Mesendoderm (in vitro differentiated cells): ENCODE data around the gene CLN3.

Experiments used
- DNase-seq: peaks from one replicate; pipeline ENCODE4 v3.0.0; 2013
- H2AK5ac ChIP-seq: 2 replicates; pipeline ENCODE4 v1.6.1; 2013; ENCODE audit warnings: low read length, inconsistent platforms
- H2BK120ac ChIP-seq: 2 replicates; pipeline ENCODE4 v1.6.1; 2013; ENCODE audit warnings: low read depth, mild to moderate bottlenecking, low read length, moderate library complexity, mixed read lengths
- H2BK15ac ChIP-seq: replicated peaks from 2 replicates; pipeline ENCODE4 v1.6.1; 2013; ENCODE audit warnings: low read depth, mild to moderate bottlenecking, moderate library complexity
- H2BK5ac ChIP-seq: 2 replicates; pipeline ENCODE4 v1.6.1; 2013; ENCODE audit warnings: low read length, inconsistent platforms
- H3K18ac ChIP-seq: 2 replicates; pipeline ENCODE4 v1.6.1; 2013; ENCODE audit warnings: mild to moderate bottlenecking, low read length, mixed read lengths
- H3K23ac ChIP-seq: one replicate; pipeline ENCODE4 v1.6.1; 2013; ENCODE audit warnings: low read length
- H3K27ac ChIP-seq: 2 replicates; pipeline ENCODE4 v1.5.1; 2013; ENCODE audit warnings: low read depth, mild to moderate bottlenecking, inconsistent platforms, low read length, moderate library complexity
- H3K27me3 ChIP-seq: 2 replicates; pipeline ENCODE4 v1.6.1; 2013; ENCODE audit warnings: low read length, control low read depth, mild to moderate bottlenecking, inconsistent platforms; ENCODE audit not compliant: insufficient read depth, poor library complexity
- H3K36me3 ChIP-seq: 2 replicates; pipeline ENCODE4 v1.6.1; 2013; ENCODE audit warnings: low read length, inconsistent platforms; ENCODE audit not compliant: control insufficient read depth, insufficient read depth
- H3K4ac ChIP-seq: one replicate; pipeline ENCODE4 v1.6.1; 2013; ENCODE audit warnings: low read depth, mild to moderate bottlenecking, low read length, moderate library complexity
- H3K4me1 ChIP-seq: 2 replicates; pipeline ENCODE4 v1.6.1; 2013; ENCODE audit warnings: low read depth, low read length, inconsistent platforms; ENCODE audit not compliant: control insufficient read depth
- H3K4me2 ChIP-seq: 2 replicates; pipeline ENCODE4 v1.6.1; 2013; ENCODE audit warnings: low read length
- H3K4me3 ChIP-seq: 2 replicates; pipeline ENCODE4 v1.5.1; 2013; ENCODE audit warnings: mild to moderate bottlenecking, low read length
- H3K56ac ChIP-seq: one replicate; pipeline ENCODE4 v1.6.1; 2013; ENCODE audit warnings: low read length
- H3K79me1 ChIP-seq: 2 replicates; pipeline ENCODE4 v1.6.1; 2013; ENCODE audit warnings: low read length, inconsistent platforms
- H3K79me2 ChIP-seq: 2 replicates; pipeline ENCODE4 v1.6.1; 2013; ENCODE audit warnings: mild to moderate bottlenecking, low read length; ENCODE audit not compliant: control insufficient read depth, insufficient read depth
- H3K9ac ChIP-seq: 2 replicates; pipeline ENCODE4 v1.6.1; 2013; ENCODE audit warnings: low read length, inconsistent platforms
- H4K5ac ChIP-seq: one replicate; pipeline ENCODE4 v1.6.1; 2013; ENCODE audit warnings: low read length
- H4K8ac ChIP-seq: one replicate; pipeline ENCODE4 v1.6.1; 2013; ENCODE audit warnings: low read depth, mild to moderate bottlenecking, control low read depth, low read length, moderate library complexity
- WGBS: extraction: QIAGEN DNeasy Blood & Tissue Kit; methylation state at CpG from one replicate; pipeline ENCODE4 v1.1.7; 2013; ENCODE audit warnings: low lambda C conversion rate, missing lambda C conversion rate; ENCODE audit not compliant: insufficient coverage; ENCODE audit errors: extremely low coverage; 5-methylcytosine and 5-hydroxymethylcytosine counted together

Gene CLN3

DNA sequence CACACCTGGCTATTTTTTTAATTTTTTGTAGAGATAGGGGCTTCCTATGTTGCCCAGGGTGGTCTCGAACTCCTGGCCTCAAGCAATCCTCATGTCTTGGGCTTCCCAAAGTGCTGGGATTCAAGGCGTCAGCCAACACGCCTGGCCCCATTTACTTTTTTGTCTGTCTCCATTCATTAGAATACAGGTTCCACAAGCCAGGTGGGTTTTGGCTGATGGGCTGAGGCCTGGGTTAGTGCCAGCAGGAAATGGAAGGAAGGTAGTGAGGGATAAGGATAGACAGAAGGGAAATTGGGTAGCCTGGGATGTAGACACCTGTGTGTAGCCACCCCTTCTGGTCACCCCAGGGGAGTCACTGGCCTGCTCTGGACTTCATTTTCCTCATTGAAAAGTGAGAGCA is 19.2 kb upstream of the CLN3 start:
- H3K4ac ChIP-seq, result no peak overlapping the region
- no peak overlapping the region for H2AK5ac ChIP-seq
- no peak overlapping the region for H3K18ac ChIP-seq
- H3K4me2 ChIP-seq, result no peak overlapping the region
- H3K79me2 ChIP-seq, result no peaks in the 10 kb centered on the region
- H3K79me1 ChIP-seq, result no peaks in the 10 kb centered on the region
- H3K56ac ChIP-seq, result no peak overlapping the region
- H4K8ac ChIP-seq, result no peak overlapping the region
- H3K9ac ChIP-seq, result no peak overlapping the region
- no peak overlapping the region for H3K27ac ChIP-seq
- no peak for DNase-seq
- H3K36me3 ChIP-seq, result no peaks in the 10 kb centered on the region
- H2BK120ac ChIP-seq, result no peak overlapping the region
- H2BK5ac ChIP-seq, result no peak overlapping the region
- H3K4me1 ChIP-seq, result no peaks in the 10 kb centered on the region
- no peaks in the 10 kb centered on the region for H3K27me3 ChIP-seq
- no peak overlapping the region for H3K4me3 ChIP-seq
- no peak overlapping the region for H3K23ac ChIP-seq
- WGBS, result no CpG with 5 or more reads among the region's 3 CpGs
- H2BK15ac ChIP-seq, result no peak overlapping the region
- H4K5ac ChIP-seq, result no peak overlapping the region

DNA sequence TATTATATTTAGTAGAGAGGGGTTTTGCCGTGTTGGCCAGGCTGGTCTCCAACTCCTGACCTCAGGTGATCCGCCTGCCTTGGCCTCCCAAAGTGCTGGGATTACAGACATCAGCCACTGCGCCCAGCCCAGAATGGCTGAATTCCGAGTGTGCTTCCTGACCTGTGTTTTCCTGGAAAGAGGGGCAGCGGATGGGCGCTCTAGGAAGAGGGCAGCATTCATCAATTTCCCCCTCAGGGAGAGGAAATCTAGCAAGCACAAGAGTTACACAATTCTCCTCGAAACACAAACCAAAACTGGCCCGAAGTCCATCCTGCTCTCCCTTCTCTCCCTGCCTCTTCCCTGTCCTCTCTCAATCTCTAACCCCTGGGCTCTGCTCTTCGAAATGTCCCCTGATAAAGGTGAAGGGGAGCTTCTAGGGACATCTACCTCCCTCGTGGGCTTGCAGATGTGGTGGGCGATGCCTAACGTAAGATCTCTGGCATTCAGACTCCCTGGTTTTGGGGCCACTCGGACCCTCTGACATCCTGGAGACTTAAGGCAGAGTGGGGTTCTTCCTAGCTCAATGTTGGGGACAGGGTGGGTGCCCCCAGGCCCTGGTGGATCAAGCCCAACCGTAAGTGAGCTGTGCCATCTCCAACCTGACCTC is 13.7 kb upstream of the CLN3 start:
- H3K4me2 ChIP-seq, result no peak overlapping the region
- H4K8ac ChIP-seq, result no peak overlapping the region
- no peak overlapping the region for H2BK120ac ChIP-seq
- no peak overlapping the region for H2BK15ac ChIP-seq
- no peaks in the 10 kb centered on the region for H3K79me2 ChIP-seq
- no peak overlapping the region for H4K5ac ChIP-seq
- no peak overlapping the region for H3K23ac ChIP-seq
- no peak overlapping the region for H3K4ac ChIP-seq
- no peak overlapping the region for H2AK5ac ChIP-seq
- no peak for DNase-seq
- H3K18ac ChIP-seq, result no peak overlapping the region
- no peak overlapping the region for H3K27ac ChIP-seq
- WGBS, result no CpG with 5 or more reads among the region's 14 CpGs
- no peaks in the 10 kb centered on the region for H3K36me3 ChIP-seq
- H3K4me1 ChIP-seq, result no peaks in the 10 kb centered on the region
- H3K56ac ChIP-seq, result no peak overlapping the region
- H3K79me1 ChIP-seq, result no peaks in the 10 kb centered on the region
- H2BK5ac ChIP-seq, result no peak overlapping the region
- H3K27me3 ChIP-seq, result no peaks in the 10 kb centered on the region
- H3K4me3 ChIP-seq, result no peak overlapping the region
- H3K9ac ChIP-seq, result no peak overlapping the region

GRCh38 chr16:28504707-28505404 is 13.0 kb upstream of the CLN3 start:
- Histone ChIP-seq H3K79me2 (no peaks in the 10 kb centered on the region), H2BK5ac (no peak overlapping the region), H3K9ac (no peak overlapping the region), H2AK5ac (no peak overlapping the region), H3K4ac (no peak overlapping the region), H4K8ac (no peak overlapping the region), H3K56ac (no peak overlapping the region), H3K79me1 (no peaks in the 10 kb centered on the region), H3K4me3 (no peak overlapping the region), H3K4me1 (no peaks in the 10 kb centered on the region), H3K4me2 (no peak overlapping the region), H3K23ac (no peak overlapping the region), H3K36me3 (no peaks in the 10 kb centered on the region), H4K5ac (no peak overlapping the region), H3K27ac (no peak overlapping the region), H3K18ac (no peak overlapping the region), H2BK15ac (no peak overlapping the region), H2BK120ac (no peak overlapping the region), H3K27me3 (no peaks in the 10 kb centered on the region)
- no CpG with 5 or more reads among the region's 8 CpGs for WGBS
- DNase-seq, result no peak

GRCh38 chr16:28503470-28504259 is 11.8 kb upstream of the CLN3 start:
- Histone ChIP-seq H2BK120ac (no peak overlapping the region), H3K79me2 (no peaks in the 10 kb centered on the region)
- no peak for DNase-seq

DNA sequence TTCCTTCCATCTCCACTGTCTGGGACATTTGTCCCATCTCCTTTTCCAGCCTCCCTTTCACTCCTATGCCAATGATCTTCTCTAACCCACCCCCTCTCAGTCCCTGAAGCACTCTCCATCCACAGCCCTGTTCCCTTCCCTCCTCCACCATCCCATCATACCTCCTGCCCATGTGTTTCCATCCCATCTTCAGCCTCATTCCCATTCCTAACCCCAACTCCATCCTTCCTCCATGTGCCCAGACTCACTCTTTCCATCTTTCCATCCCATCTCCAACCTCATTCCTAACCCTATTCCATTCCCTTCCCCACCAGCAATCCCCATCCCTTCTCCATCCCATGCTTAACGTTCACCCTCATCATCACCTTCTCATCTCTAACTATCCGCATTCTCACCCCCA is 10.4 kb upstream of the CLN3 start:
- H3K56ac ChIP-seq, result no peak overlapping the region
- H3K36me3 ChIP-seq, result no peaks in the 10 kb centered on the region
- H2BK120ac ChIP-seq, result no peak overlapping the region
- no peak overlapping the region for H2BK15ac ChIP-seq
- H3K23ac ChIP-seq, result no peak overlapping the region
- no peaks in the 10 kb centered on the region for H3K4me1 ChIP-seq
- H3K79me1 ChIP-seq, result no peaks in the 10 kb centered on the region
- H2AK5ac ChIP-seq, result no peak overlapping the region
- no peak overlapping the region for H2BK5ac ChIP-seq
- no peak for DNase-seq
- H3K9ac ChIP-seq, result no peak overlapping the region
- no peaks in the 10 kb centered on the region for H3K27me3 ChIP-seq
- no peak overlapping the region for H3K4me2 ChIP-seq
- H4K5ac ChIP-seq, result no peak overlapping the region
- H3K4ac ChIP-seq, result no peak overlapping the region
- H4K8ac ChIP-seq, result no peak overlapping the region
- H3K18ac ChIP-seq, result no peak overlapping the region
- WGBS, result 100% methylated on average over 2 of the region's 2 CpGs
- no peak overlapping the region for H3K4me3 ChIP-seq
- H3K79me2 ChIP-seq, result no peaks in the 10 kb centered on the region
- H3K27ac ChIP-seq, result no peak overlapping the region

More at GRCh38 chr16:28503470-28504259, 11.8 kb upstream of the CLN3 start:
- no peak overlapping the region for H3K23ac ChIP-seq
- no peak overlapping the region for H4K5ac ChIP-seq
- no peak overlapping the region for H3K18ac ChIP-seq
- no peak overlapping the region for H3K4me2 ChIP-seq
- H2BK5ac ChIP-seq, result no peak overlapping the region
- no peak overlapping the region for H3K9ac ChIP-seq
- H3K79me1 ChIP-seq, result no peaks in the 10 kb centered on the region
- no peak overlapping the region for H3K27ac ChIP-seq
- no peaks in the 10 kb centered on the region for H3K4me1 ChIP-seq
- no peak overlapping the region for H3K56ac ChIP-seq
- no peaks in the 10 kb centered on the region for H3K27me3 ChIP-seq
- no peak overlapping the region for H4K8ac ChIP-seq
- no CpG with 5 or more reads among the region's 15 CpGs for WGBS
- H2BK15ac ChIP-seq, result no peak overlapping the region
- no peak overlapping the region for H3K4ac ChIP-seq
- H2AK5ac ChIP-seq, result no peak overlapping the region
- H3K36me3 ChIP-seq, result no peaks in the 10 kb centered on the region
- no peak overlapping the region for H3K4me3 ChIP-seq
